Fibroblast of lung (primary cell): Measurements from ENCODE around the gene RARG.
"Not testable (repeated sequence)": the region's sequence is repeated elsewhere in the genome, so short reads cannot be mapped to it uniquely, and the experiment has no call there.

Experiments used
- CTCF ChIP-seq, 2 donors: IDR thresholded peaks in 1 of 2; conservative IDR thresholded peaks in 1 of 2; 1 replicate in 1 of 2; 2 replicates in 1 of 2; pipeline ENCODE4 v1.5.1; 2011 to 2012; ENCODE audit warnings: low read length in 2 of 2, control low read depth in 1 of 2, inconsistent platforms in 1 of 2, low read depth in 1 of 2, mild to moderate bottlenecking in 1 of 2
- EZH2 ChIP-seq: IDR thresholded peaks from 2 replicates; pipeline ENCODE4 v1.5.1; 2012; ENCODE audit warnings: low read length, control low read depth, mild to moderate bottlenecking; ENCODE audit errors: missing control alignments

DNA sequence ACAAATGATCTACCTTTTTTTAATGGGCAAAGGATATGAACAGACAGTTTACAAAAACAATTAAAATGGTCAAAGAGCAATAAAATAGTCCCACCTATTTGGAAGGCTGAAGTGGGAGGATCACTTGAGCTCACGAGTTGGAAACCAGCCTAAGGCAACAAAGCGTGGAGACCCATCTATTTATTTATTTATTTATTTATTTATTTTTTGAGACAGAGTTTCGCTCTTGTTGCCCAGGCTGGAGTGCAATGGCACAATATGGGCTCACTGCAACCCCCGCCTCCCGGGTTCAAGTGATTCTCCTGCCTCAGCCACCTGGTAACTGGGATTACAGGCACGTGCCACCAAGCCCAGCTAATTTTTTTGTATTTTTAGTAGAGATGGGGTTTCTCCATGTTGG, 54.6 kb downstream of the RARG start:
- TF ChIP-seq CTCF (conservative IDR thresholded peaks at IDR 0.05 in 1 of 2, IDR thresholded peaks at IDR 0.05 in 1 of 2; ENCODE audit: low read depth in 1 of 2, low read length in 2 of 2); EZH2: not testable (repeated sequence)
